HG03565 (cell line): ENCODE results near the gene CEP135.
"Not testable (repeated sequence)": the region's sequence is repeated elsewhere in the genome, so short reads cannot be mapped to it uniquely, and the experiment has no call there.

Source experiments
- ATAC-seq: cut with Tn5 transposase; IDR thresholded peaks from one replicate; pipeline ENCODE4 v1.9.1; 2021; ENCODE audit warnings: mild to moderate bottlenecking, moderate library complexity; ENCODE audit not compliant: unreplicated experiment

The CEP135 gene, protein sequence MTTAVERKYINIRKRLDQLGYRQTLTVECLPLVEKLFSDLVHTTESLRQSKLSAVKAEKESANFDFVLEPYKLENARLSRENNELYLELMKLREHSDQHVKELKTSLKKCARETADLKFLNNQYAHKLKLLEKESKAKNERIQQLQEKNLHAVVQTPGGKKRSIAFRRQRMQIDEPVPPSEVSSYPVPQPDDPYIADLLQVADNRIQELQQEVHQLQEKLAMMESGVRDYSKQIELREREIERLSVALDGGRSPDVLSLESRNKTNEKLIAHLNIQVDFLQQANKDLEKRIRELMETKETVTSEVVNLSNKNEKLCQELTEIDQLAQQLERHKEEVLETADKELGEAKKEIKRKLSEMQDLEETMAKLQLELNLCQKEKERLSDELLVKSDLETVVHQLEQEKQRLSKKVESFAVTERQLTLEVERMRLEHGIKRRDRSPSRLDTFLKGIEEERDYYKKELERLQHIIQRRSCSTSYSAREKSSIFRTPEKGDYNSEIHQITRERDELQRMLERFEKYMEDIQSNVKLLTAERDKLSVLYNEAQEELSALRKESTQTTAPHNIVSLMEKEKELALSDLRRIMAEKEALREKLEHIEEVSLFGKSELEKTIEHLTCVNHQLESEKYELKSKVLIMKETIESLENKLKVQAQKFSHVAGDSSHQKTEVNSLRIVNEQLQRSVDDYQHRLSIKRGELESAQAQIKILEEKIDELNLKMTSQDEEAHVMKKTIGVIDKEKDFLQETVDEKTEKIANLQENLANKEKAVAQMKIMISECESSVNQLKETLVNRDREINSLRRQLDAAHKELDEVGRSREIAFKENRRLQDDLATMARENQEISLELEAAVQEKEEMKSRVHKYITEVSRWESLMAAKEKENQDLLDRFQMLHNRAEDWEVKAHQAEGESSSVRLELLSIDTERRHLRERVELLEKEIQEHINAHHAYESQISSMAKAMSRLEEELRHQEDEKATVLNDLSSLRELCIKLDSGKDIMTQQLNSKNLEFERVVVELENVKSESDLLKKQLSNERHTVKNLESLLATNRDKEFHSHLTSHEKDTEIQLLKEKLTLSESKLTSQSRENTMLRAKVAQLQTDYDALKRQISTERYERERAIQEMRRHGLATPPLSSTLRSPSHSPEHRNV

DNA sequence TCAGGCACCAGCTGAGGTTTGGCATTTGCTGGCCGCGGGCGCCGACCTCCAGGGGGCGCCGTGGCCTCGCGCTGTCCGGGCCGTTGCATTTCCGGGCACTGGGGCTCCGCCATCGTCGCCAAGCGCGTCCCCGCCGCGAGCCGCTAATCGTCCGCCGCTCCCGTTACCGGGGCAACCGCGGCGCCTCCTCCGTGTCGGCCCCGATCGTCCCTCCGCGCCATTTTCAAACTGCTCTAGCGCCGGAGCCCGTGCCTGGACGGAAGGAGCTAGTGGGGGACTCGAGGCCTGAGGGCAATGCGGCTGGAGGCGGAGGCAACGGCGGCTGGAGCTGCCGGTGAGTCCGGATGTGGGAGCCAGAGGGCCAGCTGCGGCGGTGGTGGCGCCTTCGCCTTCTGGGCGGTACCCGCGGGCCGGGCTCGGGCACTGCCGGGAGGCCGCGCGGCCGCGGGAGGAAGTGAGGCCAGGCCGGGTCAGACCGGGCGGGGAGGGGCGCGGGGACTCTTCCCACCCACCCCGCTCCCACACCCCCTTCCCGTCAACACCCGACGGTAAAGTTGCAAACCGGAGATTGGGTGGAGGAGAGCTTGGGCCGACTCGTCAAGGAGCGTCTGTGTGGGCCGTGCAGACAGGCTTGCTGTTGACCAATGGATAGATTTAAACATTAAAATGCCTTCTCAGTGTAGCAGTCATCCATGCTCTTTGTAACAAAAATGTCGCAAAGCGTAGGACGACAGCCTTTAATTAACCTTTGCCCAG is at the start of gene CEP135:
TSS of gene CEP135 (plus strand) at position 220 of the 756 bp plus-strand sequence. CDS start 3,186 bp downstream, outside the sequence.
- peak; percentile 75 for ATAC-seq

DNA sequence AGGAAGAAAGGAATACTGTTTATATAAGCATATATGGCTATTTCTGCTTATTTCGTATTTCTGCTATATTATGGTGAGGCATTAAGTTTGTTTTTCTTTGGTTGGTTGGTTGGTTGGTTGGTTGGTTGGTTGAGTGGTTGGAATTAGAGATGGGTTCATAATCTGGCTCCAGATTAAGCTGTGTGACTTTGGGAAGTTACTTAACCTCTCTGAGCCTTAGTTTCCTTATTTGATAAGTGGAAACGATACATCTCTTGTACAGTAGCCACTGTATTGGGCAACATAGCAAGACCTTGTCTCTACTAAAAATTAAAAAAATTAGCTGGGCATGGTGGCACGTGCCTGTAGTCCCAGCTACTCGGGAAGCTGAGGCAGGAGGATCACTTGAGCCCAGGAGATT is 46.1 kb upstream of the CEP135 start:
- ATAC-seq: no peak

DNA sequence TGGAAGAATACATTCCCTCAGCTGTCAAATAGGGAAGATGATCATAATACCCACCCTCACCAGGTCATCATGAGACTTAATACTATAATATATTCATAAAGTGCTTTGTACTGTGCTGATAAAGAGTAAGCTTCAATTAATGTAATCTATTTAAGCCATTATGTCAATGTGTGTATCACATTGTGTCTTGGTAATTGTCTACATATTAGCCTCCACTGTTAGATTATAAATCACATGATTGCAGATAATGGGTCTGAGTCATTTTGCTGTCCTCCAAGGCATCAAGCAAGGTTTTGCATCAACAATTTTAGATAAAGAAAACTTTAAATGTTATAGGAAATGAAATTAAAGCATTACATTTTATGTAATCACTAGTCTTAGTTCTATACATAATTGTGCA is 45.2 kb upstream of the CEP135 start:
- no peak for ATAC-seq

GRCh38 chr4:55904576-55904975 is 44.2 kb upstream of the CEP135 start:
- ATAC-seq: no peak

- no peak for ATAC-seq
These were observed 42.4 kb upstream of the CEP135 start for GRCh38 chr4:55906323-55906722.

- no peak for ATAC-seq
These were observed 41.8 kb upstream of the CEP135 start for GRCh38 chr4:55906989-55907388.

- no peak for ATAC-seq
These were observed 41.3 kb upstream of the CEP135 start for GRCh38 chr4:55907469-55907868.

DNA sequence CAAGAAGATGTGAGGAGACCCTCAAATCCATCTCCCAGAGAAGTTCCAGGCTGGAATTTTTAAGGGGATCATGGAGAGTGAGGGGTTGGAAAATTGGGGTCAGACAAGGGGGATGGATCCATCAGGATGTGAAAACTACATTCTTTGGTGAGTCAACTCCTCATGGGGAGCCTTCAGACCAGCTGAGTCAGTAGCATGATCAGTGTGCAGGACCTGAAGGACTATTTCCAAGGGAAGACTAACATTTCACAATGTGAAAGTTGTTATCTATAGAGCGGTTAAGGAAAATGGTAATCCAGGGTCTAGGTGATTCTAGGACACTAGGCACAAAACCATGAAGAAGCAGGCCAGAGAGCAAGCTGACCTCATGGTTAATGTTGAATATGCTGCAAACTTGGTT is 38.6 kb upstream of the CEP135 start:
- no peak for ATAC-seq

DNA sequence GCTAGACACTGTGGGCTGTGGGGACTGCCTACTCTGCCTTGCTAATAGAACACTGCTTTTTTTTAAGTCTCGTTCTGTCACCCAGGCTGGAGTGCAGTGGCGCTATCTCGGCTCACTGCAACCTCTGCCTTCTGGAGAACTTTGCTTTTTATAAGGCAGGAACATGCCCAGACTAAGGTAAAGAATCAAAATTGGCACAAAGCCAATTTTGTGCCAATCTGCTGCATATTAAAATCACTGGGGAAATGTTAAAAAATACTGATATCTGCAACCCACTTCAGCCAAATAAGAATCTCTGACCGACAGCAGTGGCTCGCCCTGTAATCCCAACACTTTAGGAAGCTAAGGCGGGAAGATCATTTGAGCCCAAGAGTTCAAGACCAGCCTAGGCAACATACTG is 36.5 kb upstream of the CEP135 start:
- ATAC-seq: no peak

- no peak for ATAC-seq
These were observed 28.2 kb upstream of the CEP135 start for GRCh38 chr4:55920571-55920970.

DNA sequence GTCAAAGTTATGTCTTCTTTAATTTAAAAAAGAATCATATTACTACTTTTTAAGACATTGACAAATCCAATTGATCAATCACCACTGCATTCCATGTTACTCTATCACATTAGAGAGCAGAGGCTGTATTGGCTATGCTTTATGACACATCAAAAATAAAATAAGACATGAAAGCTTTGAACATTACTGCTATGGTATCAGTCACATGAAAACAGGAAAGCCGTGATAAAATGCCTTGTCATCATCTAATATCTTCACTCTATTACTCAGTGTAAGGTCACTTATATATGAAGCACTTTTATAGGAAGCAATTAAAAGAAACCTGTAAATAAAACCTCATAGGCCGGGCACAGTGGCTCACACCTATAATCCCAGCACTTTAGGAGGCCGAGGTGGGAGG is 27.7 kb upstream of the CEP135 start:
- ATAC-seq: no peak

DNA sequence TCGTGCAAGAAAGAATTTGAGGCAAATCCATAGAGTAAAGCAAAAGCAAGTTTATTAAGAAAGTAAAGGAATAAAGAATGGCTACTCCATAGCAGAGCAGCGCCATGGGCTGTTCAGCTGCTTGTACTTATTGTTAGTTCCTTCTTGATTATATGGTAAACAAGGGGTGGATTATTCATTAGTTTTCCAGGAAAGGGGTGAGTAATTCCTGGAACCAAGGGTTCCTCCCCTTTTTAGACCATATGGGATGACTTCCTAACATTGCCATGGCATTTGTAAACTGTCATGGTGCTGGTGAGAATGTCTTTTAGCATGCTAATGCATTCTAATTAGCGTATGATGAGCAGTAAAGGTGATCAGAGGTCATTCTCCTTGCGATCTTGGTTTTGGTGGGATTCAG is 23.5 kb upstream of the CEP135 start:
- no peak for ATAC-seq

DNA sequence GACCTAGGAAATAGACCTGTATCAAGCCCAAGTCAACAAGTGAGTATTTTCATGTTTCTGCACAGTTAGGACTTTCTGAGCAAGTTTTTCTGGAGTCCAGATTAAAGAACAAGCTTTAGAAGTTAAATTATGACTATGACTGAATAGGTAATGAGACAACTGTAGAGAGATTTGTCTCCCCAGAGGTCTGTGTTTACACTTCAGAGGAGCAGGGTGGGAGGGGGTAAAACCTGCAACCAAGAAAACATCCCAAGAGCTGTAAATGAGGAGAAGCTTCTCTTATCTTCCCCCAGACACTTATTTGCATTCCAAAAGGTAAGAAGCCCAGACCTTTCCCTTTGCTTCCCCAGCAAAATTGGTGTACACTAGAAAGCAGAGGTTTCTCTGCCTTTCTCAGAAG is 22.1 kb upstream of the CEP135 start:
- no peak for ATAC-seq

DNA sequence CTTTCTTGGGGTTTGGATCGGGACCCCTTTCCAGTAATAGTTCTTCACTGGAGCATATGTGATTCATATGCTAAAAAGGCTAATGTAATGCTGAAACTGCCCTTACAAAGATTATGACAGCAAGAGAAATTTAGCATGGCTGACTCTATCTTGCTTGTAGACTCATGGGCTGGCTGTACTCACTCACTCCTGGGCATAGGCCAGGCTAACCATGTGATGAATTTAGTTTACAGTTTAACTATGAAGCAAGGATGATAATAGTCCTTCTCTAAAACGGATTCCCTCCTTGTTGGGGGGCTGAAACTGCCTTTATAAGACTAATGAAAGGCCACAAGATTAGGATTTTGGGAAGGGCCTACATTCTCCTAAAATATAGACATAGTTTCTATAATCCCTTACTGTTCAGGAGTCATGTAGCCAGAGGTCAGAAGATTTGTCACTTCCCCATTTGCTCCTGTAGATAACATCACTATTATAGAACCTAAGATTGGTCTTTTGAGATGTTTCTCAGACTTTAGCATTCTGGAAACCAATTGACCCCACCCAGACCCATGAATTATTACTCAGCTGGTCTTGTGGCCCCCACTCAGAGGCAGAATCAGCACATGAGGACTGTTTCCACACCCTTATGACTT is 20.8 kb upstream of the CEP135 start:
- no peak for ATAC-seq

- ATAC-seq: no peak
These were observed 19.9 kb upstream of the CEP135 start for GRCh38 chr4:55928846-55929245.

- ATAC-seq: no peak
These were observed 17.7 kb upstream of the CEP135 start for GRCh38 chr4:55931043-55931442.

DNA sequence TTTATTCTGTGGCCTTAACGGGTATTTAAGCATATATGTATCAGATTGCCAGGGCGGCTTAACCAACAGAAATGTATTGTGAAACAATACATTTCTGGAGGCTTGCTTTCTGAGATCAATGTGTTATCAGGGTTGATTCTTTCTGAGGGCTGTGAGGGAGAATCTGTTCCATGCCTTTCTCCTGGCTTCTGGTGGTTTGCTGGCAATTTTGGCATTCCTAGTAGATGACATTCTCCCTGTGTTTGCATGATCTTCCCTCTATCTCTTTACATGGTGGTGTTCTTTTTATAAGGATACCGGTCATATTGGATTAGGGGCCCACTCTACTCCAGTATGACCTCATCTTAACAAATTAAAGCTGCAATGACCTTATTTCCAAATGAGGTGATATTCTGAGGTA is 16.9 kb upstream of the CEP135 start:
- ATAC-seq: no peak

- no peak for ATAC-seq
These were observed 16.2 kb upstream of the CEP135 start for GRCh38 chr4:55932511-55932910.

DNA sequence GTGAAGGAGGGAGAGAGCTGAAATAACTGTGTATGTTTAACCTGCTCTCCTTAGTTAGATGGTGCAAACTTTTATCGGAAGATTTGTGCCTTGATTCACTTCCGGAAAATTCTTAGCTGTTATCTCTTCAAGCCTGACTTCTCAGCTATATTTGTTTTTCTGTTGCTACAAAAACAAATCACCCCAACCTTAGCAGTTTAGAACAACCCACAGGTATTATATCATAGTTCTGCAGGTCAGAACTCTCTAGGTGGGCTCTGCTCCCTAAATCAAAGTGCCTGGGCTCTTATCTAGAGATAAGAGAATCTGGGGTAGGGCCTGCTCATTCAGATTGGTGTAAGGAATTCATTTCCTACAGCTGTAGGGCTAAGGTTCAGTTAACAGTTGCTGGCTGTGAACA is 15.1 kb upstream of the CEP135 start:
- ATAC-seq: no peak

GRCh38 chr4:55935907-55936306 is 12.8 kb upstream of the CEP135 start:
- not testable (repeated sequence) for ATAC-seq
